Kidney (tissue), 14 donors: ENCODE results near the gene FANCM. TPM values are rescaled to one million over a fixed set of nuclear protein-coding genes. Genes with fewer than 3 reads are reported as not detected.
A peak's percentile ranks its signal among the peaks of the same experiment; 100 is the strongest.

Experiments
- DNase-seq, 5 donors: peaks; one replicate each; pipeline ENCODE4 v3.0.0-alpha.2; 2013 to 2020
- FAIRE-seq: peaks from 2 replicates; lab custom pipeline; 2012; peaks lifted over from hg19 to GRCh38; lab: Jason Lieb, UNC
- H3K27ac ChIP-seq, 2 donors: one replicate each; pipeline ENCODE4 v1.7.0; 2013; ENCODE audit warnings: low read depth in 2 of 2, low read length in 2 of 2, inconsistent platforms in 1 of 2
- H3K27me3 ChIP-seq: one replicate; pipeline ENCODE4 v1.7.1; 2013; ENCODE audit warnings: low read length, inconsistent platforms; ENCODE audit not compliant: control insufficient read depth, insufficient read depth
- H3K36me3 ChIP-seq, 3 donors: one replicate each; pipeline versions ENCODE4 v1.7.0 to v1.7.1; 2013; ENCODE audit warnings: low read length in 3 of 3, control low read depth in 1 of 3, inconsistent platforms in 1 of 3; ENCODE audit not compliant: insufficient read depth in 3 of 3, control insufficient read depth in 2 of 3
- H3K4me1 ChIP-seq, 3 donors: one replicate each; pipeline versions ENCODE4 v1.7.0 to v1.7.1; 2013; ENCODE audit warnings: low read length in 3 of 3, inconsistent platforms in 1 of 3, low read depth in 1 of 3; ENCODE audit not compliant: control insufficient read depth in 2 of 3, insufficient read depth in 2 of 3
- H3K4me3 ChIP-seq, 3 donors: one replicate each; pipeline versions ENCODE4 v1.7.0 to v1.8.1; 2013; ENCODE audit warnings: low read length in 3 of 3, control low read depth in 1 of 3, inconsistent platforms in 1 of 3
- H3K9ac ChIP-seq, 3 donors: one replicate each; pipeline versions ENCODE4 v1.7.0 to v1.7.1; 2013; ENCODE audit warnings: low read length in 3 of 3, control low read depth in 1 of 3, inconsistent platforms in 1 of 3
- H3K9me3 ChIP-seq, 3 donors: one replicate each; pipeline versions ENCODE4 v1.7.0 to v1.7.1; 2013; ENCODE audit warnings: low read length in 3 of 3, control low read depth in 1 of 3, inconsistent platforms in 1 of 3; ENCODE audit not compliant: control insufficient read depth in 2 of 3, insufficient read depth in 1 of 3
- intact Hi-C: fragments of 100-400 bp; cut with DNase I; formaldehyde crosslinking; loops from one replicate; pipeline ENCODE4 v1.11.1; 2022
- polyA plus RNA-seq: library from polyadenylated mRNA; stranded (reverse); fragments of 350-450 nt; fragmentation: Illumina TruSeq; extraction: RNeasy Lipid Tissue Mini Kit (QIAGEN cat#74804); gene quantifications from one replicate; pipeline ENCODE4 v1.2.3, GENCODE V29; 2014; ENCODE audit warnings: low read depth, low replicate concordance; ENCODE audit not compliant: insufficient read depth
- total RNA-seq: library from RNA; stranded (reverse); fragmentation: NEBNext Ultra II Directional; extraction: Animal tissue kit (Norgen Biotek cat#: 25700); gene quantifications from one replicate; pipeline ENCODE4 v1.2.1, GENCODE V29; 2021
- TF ChIP-seq, protein P1 (sequence below): IDR thresholded peaks from 3 replicates; pipeline ENCODE4 v1.5.1; 2012; ENCODE audit warnings: mild to moderate bottlenecking, moderate library complexity, borderline replicate concordance; ENCODE audit not compliant: insufficient read depth; ENCODE audit errors: extremely low read depth
- donor health status: control.
- donor health status: control.
- donor health status: control.
- donor health status: control.
- donor health status: control.
- donor health status: DM: yes; HTN: yes; CAD: no.
- donor health status: Normal renal cell carcinoma (clear cell type).

The FANCM gene
- total and polyA plus RNA-seq, 2 donors from 2014 or later, result 2.6 to 6.4 TPM

DNA sequence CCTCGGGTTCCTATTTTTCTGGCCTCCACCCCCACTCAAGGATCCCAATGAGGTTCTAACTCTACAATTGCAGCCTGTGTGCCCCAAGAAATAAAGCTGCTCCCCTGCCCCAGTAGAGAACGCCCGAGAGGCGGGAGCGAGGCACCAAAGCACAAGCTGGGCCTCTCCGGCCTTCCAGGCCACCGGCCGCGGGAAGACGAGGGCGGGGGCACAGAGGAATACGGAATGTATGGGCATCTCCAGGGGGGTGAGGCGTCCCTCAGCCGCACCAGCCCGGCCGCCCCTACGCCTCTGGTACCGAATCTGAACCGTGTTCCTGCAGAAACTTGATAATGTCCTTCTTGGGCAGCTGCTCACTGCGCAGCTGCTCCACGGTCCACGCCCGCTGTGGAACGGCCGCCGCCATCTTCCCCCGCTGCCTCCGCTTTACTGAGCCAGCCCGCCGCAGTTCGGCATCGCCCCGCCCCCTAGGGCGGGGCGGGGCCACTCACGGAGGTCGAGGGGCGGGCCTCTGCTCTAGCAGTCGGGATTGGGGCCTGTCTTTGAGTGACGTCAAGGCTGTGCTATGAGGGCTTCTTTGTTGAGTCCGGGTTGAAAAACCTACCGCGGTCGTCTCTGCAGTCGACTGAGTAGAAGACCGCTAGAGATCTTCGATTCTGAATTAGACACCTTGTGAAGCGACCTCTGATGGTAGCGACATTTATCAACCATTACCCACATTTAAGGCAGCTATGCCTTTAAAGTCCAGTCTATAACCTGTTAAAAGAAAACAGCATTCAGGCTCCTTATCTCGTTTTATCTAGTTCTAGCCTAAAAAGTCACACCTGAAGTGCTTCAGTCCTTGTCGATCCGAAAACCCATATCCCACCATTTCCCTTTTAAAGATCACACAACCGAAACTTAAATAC, 1.4 kb upstream of the FANCM start, which contains the start of gene FKBP3:
FKBP3 (minus strand) TSS at position 431 of the 908 bp plus-strand sequence; CDS start at position 406, 25 bp downstream.
- peak; percentile 97 to 99 (median 98) for DNase-seq
- FAIRE-seq, result peak; percentile 71
- Histone ChIP-seq H3K36me3 (no peaks in the 10 kb centered on the region), H3K9me3 (no peaks in the 10 kb centered on the region), H3K9ac (peak within 1 kb of the TSS; percentile 78 to 95 (median 93)), H3K27me3 (no peaks in the 10 kb centered on the region), H3K4me1 (peaks cover 4 to 14% (median 6%) of the 10 kb centered on the region in 3 donors), H3K27ac (peak within 1 kb of the TSS; percentile 86 to 91), H3K4me3 (peak within 1 kb of the TSS; percentile 92 to 99 (median 96))
- TF ChIP-seq, protein P1, sequence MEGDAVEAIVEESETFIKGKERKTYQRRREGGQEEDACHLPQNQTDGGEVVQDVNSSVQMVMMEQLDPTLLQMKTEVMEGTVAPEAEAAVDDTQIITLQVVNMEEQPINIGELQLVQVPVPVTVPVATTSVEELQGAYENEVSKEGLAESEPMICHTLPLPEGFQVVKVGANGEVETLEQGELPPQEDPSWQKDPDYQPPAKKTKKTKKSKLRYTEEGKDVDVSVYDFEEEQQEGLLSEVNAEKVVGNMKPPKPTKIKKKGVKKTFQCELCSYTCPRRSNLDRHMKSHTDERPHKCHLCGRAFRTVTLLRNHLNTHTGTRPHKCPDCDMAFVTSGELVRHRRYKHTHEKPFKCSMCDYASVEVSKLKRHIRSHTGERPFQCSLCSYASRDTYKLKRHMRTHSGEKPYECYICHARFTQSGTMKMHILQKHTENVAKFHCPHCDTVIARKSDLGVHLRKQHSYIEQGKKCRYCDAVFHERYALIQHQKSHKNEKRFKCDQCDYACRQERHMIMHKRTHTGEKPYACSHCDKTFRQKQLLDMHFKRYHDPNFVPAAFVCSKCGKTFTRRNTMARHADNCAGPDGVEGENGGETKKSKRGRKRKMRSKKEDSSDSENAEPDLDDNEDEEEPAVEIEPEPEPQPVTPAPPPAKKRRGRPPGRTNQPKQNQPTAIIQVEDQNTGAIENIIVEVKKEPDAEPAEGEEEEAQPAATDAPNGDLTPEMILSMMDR, result peak; percentile 1
- intact Hi-C loops, result no loop called here

DNA sequence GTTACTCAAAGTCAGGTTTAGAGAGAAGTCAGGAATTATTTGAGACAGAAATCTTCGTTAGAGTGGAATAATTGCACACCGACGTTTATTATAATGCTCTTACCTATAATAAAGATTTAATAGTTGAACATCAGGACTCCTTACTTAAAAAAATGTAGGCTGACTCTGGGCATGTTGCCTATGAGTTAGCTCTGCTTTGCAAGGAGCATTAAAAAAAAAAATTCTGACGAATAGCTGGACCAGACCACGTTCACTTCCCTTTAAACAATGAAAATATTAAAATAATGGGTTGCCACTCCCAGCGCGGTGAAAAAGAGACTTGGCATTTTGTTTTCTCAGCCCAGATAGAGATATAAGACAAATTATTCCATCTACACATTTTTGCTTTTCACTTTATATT, 574 bp upstream of the FANCM start:
- Histone ChIP-seq H3K4me3 (peak overlapping the region; percentile 92 to 99 (median 96)), H3K27me3 (no peaks in the 10 kb centered on the region), H3K9me3 (no peaks in the 10 kb centered on the region), H3K36me3 (no peaks in the 10 kb centered on the region), H3K4me1 (peaks cover 4 to 14% (median 6%) of the 10 kb centered on the region in 3 donors), H3K9ac (peak overlapping the region; percentile 65 to 95 (median 78)), H3K27ac (peak overlapping the region; percentile 80 to 91)
- TF ChIP-seq, protein P1, result no peak
- FAIRE-seq, result no peak
- intact Hi-C loops, result no loop called here
- DNase-seq, result peak in 2 of 5 donors; percentile 47 to 61

DNA sequence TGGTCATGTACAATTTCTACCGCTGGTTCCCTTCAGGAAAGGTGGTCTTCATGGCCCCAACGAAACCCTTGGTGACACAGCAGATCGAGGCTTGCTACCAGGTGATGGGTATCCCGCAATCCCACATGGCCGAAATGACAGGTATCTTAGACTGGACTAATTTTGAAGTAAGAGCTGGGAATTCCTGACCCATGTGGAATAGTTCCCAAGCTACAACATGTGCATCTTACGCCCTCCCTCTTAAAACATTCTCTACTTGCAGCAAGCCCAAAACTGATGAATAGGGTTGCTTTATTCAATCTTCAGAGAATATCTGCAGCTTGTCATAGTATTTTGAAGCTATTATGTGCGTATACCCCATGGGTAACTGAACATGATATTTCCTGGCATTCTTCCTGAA, 669 bp downstream of the FANCM start:
- no peaks in the 10 kb centered on the region for H3K27me3 ChIP-seq
- H3K4me1 ChIP-seq, result peaks cover 4 to 14% (median 6%) of the 10 kb centered on the region in 3 donors
- DNase-seq (no peak), FAIRE-seq (no peak)
- TF ChIP-seq, protein P1, result no peak
- H3K4me3 ChIP-seq, result peak overlapping the region; percentile 92 to 99 (median 96)
- H3K36me3 ChIP-seq, result no peaks in the 10 kb centered on the region
- no peaks in the 10 kb centered on the region for H3K9me3 ChIP-seq
- no peak overlapping the region for H3K27ac ChIP-seq
- intact Hi-C loops, result no loop called here
- H3K9ac ChIP-seq, result peak overlapping the region; percentile 50 to 95 (median 52)
